GM12878 (cell line): ENCODE results near the gene AGPAT4. TPM values are rescaled to one million over a fixed set of nuclear protein-coding genes. Genes with fewer than 3 reads are reported as not detected.

ENCODE experiments used
- ATAC-seq: fragments of 200-7000 bp; cut with Tn5 transposase; 3 replicates; pipeline ENCODE4 v1.9.1; 2020; ENCODE audit warnings: mild to moderate bottlenecking, moderate library complexity
- BruUV-seq: library from RNA; stranded (reverse); fragments of 400-500 nt; replicated peaks from 2 replicates; lab custom pipeline; 2021; lab: Mats Ljungman, UMichigan
- CTCF ChIA-PET: fragments of 300-600 bp; sonication (Branson Sonifier 250); formaldehyde crosslinking; extraction: SDS; loops from one replicate; lab custom pipeline; 2021; ENCODE audit warnings: inconsistent platforms; lab: Yijun Ruan, JAX
- POLR2A ChIA-PET: fragments of 350-600 bp; formaldehyde crosslinking; extraction: SDS; loops from one replicate; lab custom pipeline; 2021; ENCODE audit warnings: inconsistent platforms; lab: Charles Lee
- RAD21 ChIA-PET: fragments of 300-600 bp; sonication (Branson Sonifier 250); formaldehyde crosslinking; loops from one replicate; lab custom pipeline; 2023; ENCODE audit warnings: antibody characterized with exemption; ENCODE audit not compliant: unreplicated experiment; lab: Charles Lee
- SMC1A ChIA-PET: fragments of 300-600 bp; sonication (Branson Sonifier 250); formaldehyde crosslinking; loops from one replicate; lab custom pipeline; 2023; ENCODE audit not compliant: unreplicated experiment, uncharacterized antibody; lab: Charles Lee
- DNase-seq: peaks from one replicate; pipeline ENCODE4 v3.0.0-alpha.2; 2011; ENCODE audit warnings: low read depth, low spot score
- FAIRE-seq: peaks from 3 replicates; lab custom pipeline; 2011; peaks lifted over from hg19 to GRCh38; lab: Jason Lieb, UNC
- H2AFZ ChIP-seq: 2 replicates; pipeline ENCODE4 v1.6.0; 2011; ENCODE audit warnings: low read depth, low read length, control low read depth; ENCODE audit not compliant: control insufficient read depth
- H3K27ac ChIP-seq: 2 replicates; pipeline ENCODE4 v1.5.1; 2011; ENCODE audit warnings: control low read depth; ENCODE audit not compliant: control insufficient read depth, insufficient read depth
- H3K27me3 ChIP-seq, 2 experiments: replicated peaks in 1 of 2; 2 replicates each; pipeline versions ENCODE4 v1.6.0 to v1.6.1; 2011; ENCODE audit warnings: low read length in 1 of 2; ENCODE audit not compliant: control insufficient read depth in 2 of 2, insufficient read depth in 2 of 2
- H3K36me3 ChIP-seq, 2 experiments: 2 replicates each; pipeline ENCODE4 v1.5.1; 2011; ENCODE audit warnings: low read length in 1 of 2; ENCODE audit not compliant: control insufficient read depth in 2 of 2, insufficient read depth in 2 of 2
- H3K4me1 ChIP-seq: 2 replicates; pipeline ENCODE4 v1.6.1; 2011; ENCODE audit warnings: mild to moderate bottlenecking, low read length, moderate library complexity, mixed read lengths; ENCODE audit not compliant: control insufficient read depth, insufficient read depth
- H3K4me2 ChIP-seq: 2 replicates; pipeline ENCODE4 v1.6.0; 2011; ENCODE audit warnings: control low read depth; ENCODE audit not compliant: control insufficient read depth, insufficient read depth
- H3K4me3 ChIP-seq: fragments of 200-600 bp; sonication (generic); 2 replicates; pipeline ENCODE4 v1.5.1; 2016
- H3K79me2 ChIP-seq: 2 replicates; pipeline ENCODE4 v1.6.0; 2011; ENCODE audit warnings: low read length; ENCODE audit not compliant: control insufficient read depth, insufficient read depth
- H3K9ac ChIP-seq: 2 replicates; pipeline ENCODE4 v1.8.0; 2011; ENCODE audit warnings: low read length, control low read depth, mixed read lengths; ENCODE audit not compliant: control insufficient read depth, insufficient read depth
- H3K9me3 ChIP-seq: replicated peaks from 3 replicates; pipeline ENCODE4 v1.5.1; 2011; ENCODE audit warnings: mild to moderate bottlenecking, low read length; ENCODE audit not compliant: control insufficient read depth, insufficient read depth
- H4K20me1 ChIP-seq: 2 replicates; pipeline ENCODE4 v1.6.0; 2011; ENCODE audit not compliant: control insufficient read depth, insufficient read depth
- HDAC2 ChIP-seq: fragments of 200-600 bp; sonication (generic); IDR thresholded peaks from 2 replicates; pipeline ENCODE4 v1.6.1; 2017
- JUNB ChIP-seq: IDR thresholded peaks from 2 replicates; pipeline ENCODE4 v1.6.1; 2016; ENCODE audit warnings: antibody characterized with exemption, mild to moderate bottlenecking
- MXI1 ChIP-seq: fragments of 150-350 bp; IDR thresholded peaks from 2 replicates; pipeline ENCODE4 v1.6.1; 2011; ENCODE audit warnings: low read depth, mild to moderate bottlenecking, inconsistent platforms, low read length, improper control_type of control experiment
- NFXL1 ChIP-seq: fragments of 450-650 bp; IDR thresholded peaks from 2 replicates; pipeline ENCODE4 v1.6.1; 2017; ENCODE audit warnings: antibody characterized with exemption, mild to moderate bottlenecking, borderline replicate concordance
- NFYA ChIP-seq: IDR thresholded peaks from 2 replicates; pipeline ENCODE4 v1.6.1; 2011; ENCODE audit warnings: low read depth, mild to moderate bottlenecking, low read length, improper control_type of control experiment, borderline replicate concordance
- NKRF ChIP-seq: fragments of 450-650 bp; conservative IDR thresholded peaks from 2 replicates; pipeline ENCODE4 v1.6.1; 2017; ENCODE audit warnings: mild to moderate bottlenecking, moderate library complexity
- POLR2AphosphoS5 ChIP-seq: IDR thresholded peaks from 2 replicates; pipeline ENCODE4 v1.6.1; 2011; ENCODE audit warnings: mild to moderate bottlenecking, low read length, inconsistent platforms
- PRDM15 ChIP-seq: fragments of 450-650 bp; formaldehyde crosslinking; IDR thresholded peaks from 2 replicates; pipeline ENCODE4 v1.4.0; 2020; ENCODE audit warnings: mild to moderate bottlenecking, moderate library complexity
- RELA ChIP-seq: fragments of 450-650 bp; IDR thresholded peaks from 2 replicates; pipeline ENCODE4 v1.8.0; 2014; ENCODE audit warnings: borderline replicate concordance; ENCODE audit not compliant: partially characterized antibody
- SREBF1 ChIP-seq: IDR thresholded peaks from 2 replicates; pipeline ENCODE4 v1.6.1; 2012; ENCODE audit warnings: mild to moderate bottlenecking, low read length
- TCF12 ChIP-seq: IDR thresholded peaks from 2 replicates; pipeline ENCODE4 v1.6.1; 2011; ENCODE audit warnings: low read depth, mild to moderate bottlenecking, low read length
- USF2 ChIP-seq: IDR thresholded peaks from 2 replicates; pipeline ENCODE4 v1.6.1; 2011; ENCODE audit warnings: low read depth, low read length, improper control_type of control experiment, borderline replicate concordance
- ZBTB4 ChIP-seq: fragments of 450-650 bp; formaldehyde crosslinking; IDR thresholded peaks from 2 replicates; pipeline ENCODE4 v1.4.0; 2022; ENCODE audit warnings: mild to moderate bottlenecking, moderate library complexity
- WGBS: methylation state at CpG from one replicate; pipeline ENCODE4 v1.1.6; 2016; ENCODE audit warnings: low lambda C conversion rate; ENCODE audit not compliant: insufficient replicate concordance, insufficient coverage; ENCODE audit errors: missing lambda C conversion rate; 5-methylcytosine and 5-hydroxymethylcytosine counted together
- in situ Hi-C: fragments of 300-500 bp; cut with MboI; formaldehyde crosslinking; loops from 9 replicates; pipeline ENCODE4 v1.14.3; 2018; ENCODE audit warnings: mixed read lengths
- intact Hi-C: fragments of 100-400 bp; cut with micrococcal nuclease; formaldehyde crosslinking; loops from one replicate; pipeline ENCODE4 v1.14.2; 2022; ENCODE audit not compliant: unreplicated experiment
- polyA plus RNA-seq, 11 experiments: library from polyadenylated mRNA; depleted of rRNA in 4 of 11; unstranded in 6 of 11; stranded (reverse) in 5 of 11; fragments of >200 nt; fragmentation: Nextera tagmentation in 4 of 11; fragmentation: Illumina TruSeq in 1 of 11; extraction: Ambion mirVana in 4 of 11; extraction: Trizol in 1 of 11; gene quantifications; 1 replicate in 1 of 11; 2 replicates in 10 of 11; pipeline versions ENCODE4 v1.2.1 to v1.2.3, GENCODE V29; 2011 to 2016; ENCODE audit warnings: inconsistent platforms in 2 of 11, missing spikeins in 2 of 11, low read depth in 1 of 11
- total RNA-seq, 4 experiments: library from RNA; depleted of rRNA in 3 of 4; stranded (reverse); fragments of >200 nt in 3 of 4; fragmentation: Illumina TruSeq in 1 of 4; extraction: Trizol in 1 of 4; gene quantifications; 2 replicates each; pipeline versions ENCODE4 v1.2.1 to v1.2.3, GENCODE V29; 2013 to 2021

The AGPAT4 gene
- total and polyA plus RNA-seq, 10 of the 15 experiments (the other 5 are each of a cell fraction or from before 2014, with no cell fraction given): 0.34 to 2.2 (median 1.3) TPM

GRCh38 chr6:161257793-161258457 is 15.9 kb downstream of the AGPAT4 start (continued):
- no peak for TF ChIP-seq PRDM15 (CRISPR knock-in tag)
- no peak for TF ChIP-seq JUNB
- no peak for TF ChIP-seq USF2
- TF ChIP-seq TCF12: no peak

GRCh38 chr6:161256407-161256806 is 17.5 kb downstream of the AGPAT4 start:
- FAIRE-seq (no peak), DNase-seq (no peak), ATAC-seq (no peak)
- WGBS: 71% methylated on average over 13 of the region's 13 CpGs
- in situ Hi-C loops: no loop called here
- H4K20me1 ChIP-seq: no peaks in the 10 kb centered on the region
- H2AFZ ChIP-seq: no peak overlapping the region
- ChIA-PET RAD21 (no interaction called here), SMC1A (no interaction called here), CTCF (no interaction called here), POLR2A (no interaction called here)
- BruUV-seq: no TSS peak
- H3K9me3 ChIP-seq: no peaks in the 10 kb centered on the region
- H3K4me3 ChIP-seq: no peak overlapping the region
- no peaks in the 10 kb centered on the region for H3K27me3 ChIP-seq
- H3K4me1 ChIP-seq: no peaks in the 10 kb centered on the region
- no peaks in the 10 kb centered on the region for H3K79me2 ChIP-seq
- no peak overlapping the region for H3K27ac ChIP-seq
- H3K4me2 ChIP-seq: no peak overlapping the region
- H3K9ac ChIP-seq: no peak overlapping the region
- H3K36me3 ChIP-seq: no peaks in the 10 kb centered on the region
- intact Hi-C loops: no loop called here
- TF ChIP-seq MXI1 (no peak), NKRF (no peak), SREBF1 (no peak), RELA (no peak), POLR2AphosphoS5 (no peak), NFYA (no peak), NFXL1 (no peak), HDAC2 (no peak), ZBTB4 (CRISPR knock-in tag) (no peak)
